ENCODE measurements around the gene HS3ST4. TPM values are rescaled to one million over a fixed set of nuclear protein-coding genes. Genes with fewer than 3 reads are reported as not detected.

The HS3ST4 gene
- total and polyA plus RNA-seq, 4 donors: 4.2 to 18.3 (median 12.6) TPM

GRCh38 chr16:25798065-25798464, 106.3 kb downstream of the HS3ST4 start:
- Histone ChIP-seq H3K4me3 (ENCODE audit: low read depth, low read length) (no peak overlapping the region), H3K4me1 (ENCODE audit: control insufficient read depth, insufficient read depth, low read length) (no peaks in the 10 kb centered on the region), H3K9me3 (ENCODE audit: control insufficient read depth, insufficient read depth, low read length) (no peaks in the 10 kb centered on the region), H3K27me3 (ENCODE audit: control insufficient read depth, insufficient read depth, low read length) (no peaks in the 10 kb centered on the region), H3K36me3 (ENCODE audit: control insufficient read depth, insufficient read depth, low read length) (no peaks in the 10 kb centered on the region), H3K27ac (ENCODE audit: low read depth, low read length) (no peak overlapping the region)
- no peak for DNase-seq (ENCODE audit: low read depth in 4 of 6, low spot score in 6 of 6)
- WGBS (ENCODE audit: insufficient coverage): no CpG with 5 or more reads among the region's 1 CpG

- no peaks in the 10 kb centered on the region for H3K36me3 ChIP-seq (ENCODE audit: control insufficient read depth, insufficient read depth, low read length)
- no peak overlapping the region for H3K27ac ChIP-seq (ENCODE audit: low read depth, low read length)
- no peak overlapping the region for H3K4me3 ChIP-seq (ENCODE audit: low read depth, low read length)
- no peaks in the 10 kb centered on the region for H3K9me3 ChIP-seq (ENCODE audit: control insufficient read depth, insufficient read depth, low read length)
- no peak for DNase-seq (ENCODE audit: low read depth in 4 of 6, low spot score in 6 of 6)
- no peaks in the 10 kb centered on the region for H3K27me3 ChIP-seq (ENCODE audit: control insufficient read depth, insufficient read depth, low read length)
- H3K4me1 ChIP-seq (ENCODE audit: control insufficient read depth, insufficient read depth, low read length): no peaks in the 10 kb centered on the region
- WGBS (ENCODE audit: insufficient coverage): 100% methylated on average over 1 of the region's 1 CpG
Measured at GRCh38 chr16:25799816-25800215, 108.1 kb downstream of the HS3ST4 start.

GRCh38 chr16:25812215-25812614, 120.5 kb downstream of the HS3ST4 start:
- H3K27ac ChIP-seq (ENCODE audit: low read depth, low read length): no peak overlapping the region
- WGBS (ENCODE audit: insufficient coverage): 77% methylated on average over 3 of the region's 5 CpGs
- H3K36me3 ChIP-seq (ENCODE audit: control insufficient read depth, insufficient read depth, low read length): no peaks in the 10 kb centered on the region
- DNase-seq (ENCODE audit: low read depth in 4 of 6, low spot score in 6 of 6): no peak
- no peaks in the 10 kb centered on the region for H3K27me3 ChIP-seq (ENCODE audit: control insufficient read depth, insufficient read depth, low read length)
- no peaks in the 10 kb centered on the region for H3K4me1 ChIP-seq (ENCODE audit: control insufficient read depth, insufficient read depth, low read length)
- no peaks in the 10 kb centered on the region for H3K9me3 ChIP-seq (ENCODE audit: control insufficient read depth, insufficient read depth, low read length)
- H3K4me3 ChIP-seq (ENCODE audit: low read depth, low read length): no peak overlapping the region

GRCh38 chr16:25817295-25817694, 125.5 kb downstream of the HS3ST4 start:
- H3K27ac ChIP-seq (ENCODE audit: low read depth, low read length): no peak overlapping the region
- 100% methylated on average over 2 of the region's 6 CpGs for WGBS (ENCODE audit: insufficient coverage)
- no peaks in the 10 kb centered on the region for H3K36me3 ChIP-seq (ENCODE audit: control insufficient read depth, insufficient read depth, low read length)
- DNase-seq (ENCODE audit: low read depth in 4 of 6, low spot score in 6 of 6): no peak
- H3K27me3 ChIP-seq (ENCODE audit: control insufficient read depth, insufficient read depth, low read length): no peaks in the 10 kb centered on the region
- no peak overlapping the region for H3K4me3 ChIP-seq (ENCODE audit: low read depth, low read length)
- no peaks in the 10 kb centered on the region for H3K4me1 ChIP-seq (ENCODE audit: control insufficient read depth, insufficient read depth, low read length)
- H3K9me3 ChIP-seq (ENCODE audit: control insufficient read depth, insufficient read depth, low read length): no peaks in the 10 kb centered on the region

DNA sequence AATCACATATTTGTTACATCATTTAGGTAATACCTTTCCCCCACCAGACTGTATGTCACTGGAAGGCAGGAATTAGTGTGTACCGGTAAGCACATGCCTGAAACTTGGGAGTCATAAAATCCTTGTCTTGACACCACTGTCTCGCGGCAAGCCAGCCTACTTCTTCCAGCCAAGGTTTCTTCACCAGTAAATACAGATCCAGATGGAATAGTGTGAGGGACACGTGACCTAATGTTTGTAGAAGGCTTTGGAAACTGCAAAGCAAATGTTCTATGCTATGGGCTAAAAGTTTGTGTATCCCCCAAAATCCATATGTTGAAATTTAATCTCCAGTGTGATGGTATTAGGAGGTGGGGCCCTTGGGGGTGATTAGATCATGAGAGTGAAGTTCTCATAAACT, 126.1 kb downstream of the HS3ST4 start:
- WGBS (ENCODE audit: insufficient coverage): no CpG with 5 or more reads among the region's 4 CpGs
- Histone ChIP-seq H3K36me3 (ENCODE audit: control insufficient read depth, insufficient read depth, low read length) (no peaks in the 10 kb centered on the region), H3K27ac (ENCODE audit: low read depth, low read length) (no peak overlapping the region), H3K4me1 (ENCODE audit: control insufficient read depth, insufficient read depth, low read length) (no peaks in the 10 kb centered on the region), H3K9me3 (ENCODE audit: control insufficient read depth, insufficient read depth, low read length) (no peaks in the 10 kb centered on the region), H3K27me3 (ENCODE audit: control insufficient read depth, insufficient read depth, low read length) (no peaks in the 10 kb centered on the region), H3K4me3 (ENCODE audit: low read depth, low read length) (no peak overlapping the region)
- DNase-seq (ENCODE audit: low read depth in 4 of 6, low spot score in 6 of 6): no peak

DNA sequence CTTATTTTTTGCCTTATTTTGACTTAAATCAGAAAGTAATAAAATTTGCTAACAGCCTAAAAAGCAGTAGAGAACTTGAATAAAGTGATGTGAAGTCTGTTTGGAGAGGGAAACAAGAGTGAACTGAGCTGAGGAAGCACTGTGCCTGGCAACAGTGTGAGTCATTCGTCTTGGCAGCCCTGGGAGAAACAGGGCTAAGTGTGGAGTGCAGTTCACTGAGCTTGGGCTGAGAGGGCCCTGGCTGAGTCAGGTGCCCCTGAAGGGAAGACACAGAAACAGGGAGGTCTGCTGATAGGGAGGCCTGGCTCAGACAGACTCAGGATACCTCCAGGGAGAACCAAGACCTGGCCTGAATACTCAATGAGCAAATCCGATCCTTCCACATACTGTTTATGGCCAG, 132.1 kb downstream of the HS3ST4 start:
- Histone ChIP-seq H3K27ac (ENCODE audit: low read depth, low read length) (no peak overlapping the region), H3K27me3 (ENCODE audit: control insufficient read depth, insufficient read depth, low read length) (no peaks in the 10 kb centered on the region), H3K4me3 (ENCODE audit: low read depth, low read length) (no peak overlapping the region), H3K36me3 (ENCODE audit: control insufficient read depth, insufficient read depth, low read length) (no peaks in the 10 kb centered on the region), H3K9me3 (ENCODE audit: control insufficient read depth, insufficient read depth, low read length) (no peaks in the 10 kb centered on the region), H3K4me1 (ENCODE audit: control insufficient read depth, insufficient read depth, low read length) (no peaks in the 10 kb centered on the region)
- no peak for DNase-seq (ENCODE audit: low read depth in 4 of 6, low spot score in 6 of 6)
- 58% methylated on average over 2 of the region's 2 CpGs for WGBS (ENCODE audit: insufficient coverage)

GRCh38 chr16:25827709-25828108, 135.9 kb downstream of the HS3ST4 start:
- DNase-seq (ENCODE audit: low read depth in 4 of 6, low spot score in 6 of 6): no peak
- 100% methylated on average over 1 of the region's 2 CpGs for WGBS (ENCODE audit: insufficient coverage)
- Histone ChIP-seq H3K4me3 (ENCODE audit: low read depth, low read length) (no peak overlapping the region), H3K9me3 (ENCODE audit: control insufficient read depth, insufficient read depth, low read length) (no peaks in the 10 kb centered on the region), H3K27ac (ENCODE audit: low read depth, low read length) (no peak overlapping the region), H3K4me1 (ENCODE audit: control insufficient read depth, insufficient read depth, low read length) (no peaks in the 10 kb centered on the region), H3K27me3 (ENCODE audit: control insufficient read depth, insufficient read depth, low read length) (no peaks in the 10 kb centered on the region), H3K36me3 (ENCODE audit: control insufficient read depth, insufficient read depth, low read length) (no peaks in the 10 kb centered on the region)

- Histone ChIP-seq H3K4me1 (ENCODE audit: control insufficient read depth, insufficient read depth, low read length) (no peaks in the 10 kb centered on the region), H3K27me3 (ENCODE audit: control insufficient read depth, insufficient read depth, low read length) (no peaks in the 10 kb centered on the region), H3K36me3 (ENCODE audit: control insufficient read depth, insufficient read depth, low read length) (no peaks in the 10 kb centered on the region), H3K27ac (ENCODE audit: low read depth, low read length) (no peak overlapping the region), H3K9me3 (ENCODE audit: control insufficient read depth, insufficient read depth, low read length) (no peaks in the 10 kb centered on the region), H3K4me3 (ENCODE audit: low read depth, low read length) (no peak overlapping the region)
- DNase-seq (ENCODE audit: low read depth in 4 of 6, low spot score in 6 of 6): no peak
- WGBS (ENCODE audit: insufficient coverage): 100% methylated on average over 1 of the region's 3 CpGs
Measured at GRCh38 chr16:25828510-25828909, 136.8 kb downstream of the HS3ST4 start.

- Histone ChIP-seq H3K36me3 (ENCODE audit: control insufficient read depth, insufficient read depth, low read length) (no peaks in the 10 kb centered on the region), H3K27me3 (ENCODE audit: control insufficient read depth, insufficient read depth, low read length) (no peaks in the 10 kb centered on the region), H3K9me3 (ENCODE audit: control insufficient read depth, insufficient read depth, low read length) (no peaks in the 10 kb centered on the region), H3K4me3 (ENCODE audit: low read depth, low read length) (no peak overlapping the region), H3K4me1 (ENCODE audit: control insufficient read depth, insufficient read depth, low read length) (no peaks in the 10 kb centered on the region), H3K27ac (ENCODE audit: low read depth, low read length) (no peak overlapping the region)
- no peak for DNase-seq (ENCODE audit: low read depth in 4 of 6, low spot score in 6 of 6)
- WGBS (ENCODE audit: insufficient coverage): 100% methylated on average over 1 of the region's 4 CpGs
Measured at GRCh38 chr16:25832291-25832690, 140.5 kb downstream of the HS3ST4 start.

- H3K4me1 ChIP-seq (ENCODE audit: control insufficient read depth, insufficient read depth, low read length): no peaks in the 10 kb centered on the region
- no peak overlapping the region for H3K27ac ChIP-seq (ENCODE audit: low read depth, low read length)
- DNase-seq (ENCODE audit: low read depth in 4 of 6, low spot score in 6 of 6): no peak
- WGBS (ENCODE audit: insufficient coverage): no CpG with 5 or more reads among the region's 1 CpG
- no peaks in the 10 kb centered on the region for H3K9me3 ChIP-seq (ENCODE audit: control insufficient read depth, insufficient read depth, low read length)
- H3K36me3 ChIP-seq (ENCODE audit: control insufficient read depth, insufficient read depth, low read length): no peaks in the 10 kb centered on the region
- no peaks in the 10 kb centered on the region for H3K27me3 ChIP-seq (ENCODE audit: control insufficient read depth, insufficient read depth, low read length)
- H3K4me3 ChIP-seq (ENCODE audit: low read depth, low read length): no peak overlapping the region
Measured at GRCh38 chr16:25834101-25834500, 142.3 kb downstream of the HS3ST4 start.

Data from spinal cord (tissue), 10 donors.